OCI-LY7 (cell line): ENCODE data around the gene MISP. TPM values are rescaled to one million over a fixed set of nuclear protein-coding genes. Genes with fewer than 3 reads are reported as not detected.

Source experiments
- BruUV-seq: library from RNA; stranded (reverse); fragments of 400-500 nt; replicated peaks from 2 replicates; lab custom pipeline; 2021; lab: Mats Ljungman, UMichigan
- CTCF ChIA-PET: fragments of 300-600 bp; sonication (Branson Sonifier 250); formaldehyde crosslinking; loops from one replicate; lab custom pipeline; 2022; ENCODE audit warnings: antibody characterized with exemption; ENCODE audit not compliant: unreplicated experiment; lab: Charles Lee
- POLR2A ChIA-PET: fragments of 300-600 bp; sonication (Branson Sonifier 250); formaldehyde crosslinking; loops from one replicate; lab custom pipeline; 2022; ENCODE audit warnings: antibody characterized with exemption; lab: Charles Lee
- DNase-seq: peaks from one replicate; pipeline ENCODE4 v3.0.0-alpha.2; 2015; ENCODE audit warnings: low spot score
- H2AFZ ChIP-seq: fragments of 200-600 bp; sonication (generic), shearing (Covaris generic); 2 replicates; pipeline ENCODE4 v1.6.1; 2014; ENCODE audit warnings: mild to moderate bottlenecking, antibody characterized with exemption, low read length, moderate library complexity
- H3K27ac ChIP-seq: fragments of 200-600 bp; sonication (generic); 2 replicates; pipeline ENCODE4 v1.5.1; 2014; ENCODE audit warnings: mixed run types, low read depth, mild to moderate bottlenecking, moderate library complexity, low read length, inconsistent platforms; ENCODE audit not compliant: poor library complexity, severe bottlenecking
- H3K36me3 ChIP-seq: fragments of 200-600 bp; sonication (generic); 2 replicates; pipeline ENCODE4 v1.6.1; 2014; ENCODE audit warnings: mild to moderate bottlenecking, antibody characterized with exemption, low read length, moderate library complexity, mixed read lengths; ENCODE audit not compliant: insufficient read depth
- H3K4me1 ChIP-seq: fragments of 200-600 bp; sonication (generic); 2 replicates; pipeline ENCODE4 v1.5.1; 2014; ENCODE audit warnings: mild to moderate bottlenecking, low read length; ENCODE audit not compliant: insufficient read depth, poor library complexity, severe bottlenecking
- H3K4me2 ChIP-seq: fragments of 200-600 bp; sonication (generic); 2 replicates; pipeline ENCODE4 v1.6.1; 2014; ENCODE audit warnings: mild to moderate bottlenecking, low read length
- H3K4me3 ChIP-seq: fragments of 200-600 bp; sonication (generic); 2 replicates; pipeline ENCODE4 v1.5.1; 2014; ENCODE audit warnings: mild to moderate bottlenecking, low read depth, low read length; ENCODE audit not compliant: poor library complexity, severe bottlenecking
- H3K79me2 ChIP-seq: fragments of 200-600 bp; sonication (generic); 2 replicates; pipeline ENCODE4 v1.6.1; 2016; ENCODE audit warnings: low read depth, mild to moderate bottlenecking, low read length, moderate library complexity, mixed read lengths; ENCODE audit not compliant: insufficient read depth
- H3K9me2 ChIP-seq: fragments of 200-600 bp; sonication (generic); 2 replicates; pipeline ENCODE4 v1.6.1; 2016; ENCODE audit warnings: mild to moderate bottlenecking, low read length, mixed read lengths; ENCODE audit not compliant: insufficient read depth
- H3K9me3 ChIP-seq: fragments of 200-600 bp; sonication (generic); 2 replicates; pipeline ENCODE4 v1.6.1; 2014; ENCODE audit warnings: mild to moderate bottlenecking, mixed run types, low read length, mixed read lengths
- H4K20me1 ChIP-seq: fragments of 200-600 bp; sonication (generic); 2 replicates; pipeline ENCODE4 v1.6.1; 2014; ENCODE audit warnings: mild to moderate bottlenecking, antibody characterized with exemption, low read length, moderate library complexity, mixed read lengths; ENCODE audit not compliant: insufficient read depth
- CTCF ChIP-seq: fragments of 200-600 bp; sonication (generic); conservative IDR thresholded peaks from 2 replicates; pipeline ENCODE4 v1.5.1; 2014; ENCODE audit warnings: mild to moderate bottlenecking, antibody characterized with exemption, low read length, moderate library complexity, mixed read lengths
- intact Hi-C: fragments of 100-400 bp; cut with micrococcal nuclease; formaldehyde crosslinking; loops from one replicate; pipeline ENCODE4 v1.10.0; 2022; ENCODE audit not compliant: unreplicated experiment
- microRNA-seq: library from miRNA; unstranded; fragments of <30 nt; microRNA quantifications from one replicate; pipeline ENCODE4 v1.2.0, GENCODE V29; 2022; ENCODE audit warnings: borderline replicate concordance
- small RNA-seq: library from RNA; depleted of rRNA; stranded (forward); fragments of <200 nt; gene quantifications from one replicate; pipeline ENCODE3, GENCODE V24; 2014
- total RNA-seq, 2 experiments: library from RNA; depleted of rRNA in 1 of 2; stranded (reverse); fragments of >200 nt in 1 of 2; shearing (Covaris generic) in 1 of 2; gene quantifications; 2 replicates each; pipeline ENCODE4 v1.2.3, GENCODE V29; 2014 to 2022

The MISP gene
- total RNA-seq, 2 experiments from 2014 or later, result 0.23 TPM; not detected in 1

GRCh38 chr19:813219-814151 lies 62.6 kb downstream of the MISP start:
- ChIA-PET CTCF (no interaction called here), POLR2A (interaction anchor here (0.6 kb wide), 1 partner anchor 102 kb away, joined by 4 read pairs; no protein-coding TSS in a partner anchor)
- Histone ChIP-seq H3K79me2 (no peaks in the 10 kb centered on the region), H3K9me3 (no peaks in the 10 kb centered on the region), H3K36me3 (peaks cover 81% of the 10 kb centered on the region), H4K20me1 (no peaks in the 10 kb centered on the region), H3K27ac (no peak overlapping the region), H2AFZ (no peak overlapping the region), H3K4me1 (no peaks in the 10 kb centered on the region), H3K4me2 (no peak overlapping the region), H3K9me2 (no peaks in the 10 kb centered on the region), H3K4me3 (no peak overlapping the region)
- intact Hi-C loops, result no loop called here
- BruUV-seq, result no TSS peak
- no peak for DNase-seq
- no peak for TF ChIP-seq CTCF

Small RNA genes within 50 kb of the gene (microRNA-seq; reads per million reads assigned to microRNA genes)
- gene MIR3187 (204 reads per million, percentile 67 among the genes with 10 or more reads in this experiment), gene MIR4745 (14.4 reads per million, percentile 21 among the genes with 10 or more reads in this experiment)

Small RNA genes within 50 kb of the gene (small RNA-seq; reads per million reads assigned to genes)
- not detected for gene MIR3187

Other genes starting within 250 kb of the MISP start
- 17.2 and 25.6 TPM in 2 replicates for gene TPGS1, start 243.6 kb upstream of the MISP start, total RNA-seq (2014; rRNA removed; shearing (Covaris generic))
- 20.8 and 24.4 TPM in 2 replicates for gene TPGS1, start 243.6 kb upstream of the MISP start, total RNA-seq (2022)
- 65.2 and 77.2 TPM in 2 replicates for gene CDC34, start 219.4 kb upstream of the MISP start, total RNA-seq (2014; rRNA removed; shearing (Covaris generic))
- 58.0 and 58.2 TPM in 2 replicates for gene CDC34, start 219.4 kb upstream of the MISP start, total RNA-seq (2022)
- not detected in 2 replicates for gene GZMM, start 207.1 kb upstream of the MISP start, total RNA-seq (2014; rRNA removed; shearing (Covaris generic))
- not detected in 2 replicates for gene GZMM, start 207.1 kb upstream of the MISP start, total RNA-seq (2022)
- 158 and 180 TPM in 2 replicates for gene BSG, start 178.5 kb upstream of the MISP start, total RNA-seq (2014; rRNA removed; shearing (Covaris generic))
- 189 and 197 TPM in 2 replicates for gene BSG, start 178.5 kb upstream of the MISP start, total RNA-seq (2022)
- 0.05 and 0.06 TPM in 2 replicates for gene HCN2, start 161.2 kb upstream of the MISP start, total RNA-seq (2014; rRNA removed; shearing (Covaris generic))
- gene HCN2, start 161.2 kb upstream of the MISP start, total RNA-seq (2022), result 1.0 and 1.2 TPM in 2 replicates
- gene POLRMT, start 117.6 kb upstream of the MISP start, total RNA-seq (2014; rRNA removed; shearing (Covaris generic)), result 50.0 and 65.5 TPM in 2 replicates
- gene POLRMT, start 117.6 kb upstream of the MISP start, total RNA-seq (2022), result 70.7 and 74.6 TPM in 2 replicates
- 0.21 TPM in 1 of 2 replicates, not detected in the other for gene FGF22, start 111.2 kb upstream of the MISP start, total RNA-seq (2014; rRNA removed; shearing (Covaris generic))
- 0.48 and 0.53 TPM in 2 replicates for gene FGF22, start 111.2 kb upstream of the MISP start, total RNA-seq (2022)
- gene RNF126, start 87.9 kb upstream of the MISP start, total RNA-seq (2014; rRNA removed; shearing (Covaris generic)), result 85.8 and 98.6 TPM in 2 replicates
- 104 and 106 TPM in 2 replicates for gene RNF126, start 87.9 kb upstream of the MISP start, total RNA-seq (2022)
- gene FSTL3, start 74.7 kb upstream of the MISP start, total RNA-seq (2014; rRNA removed; shearing (Covaris generic)), result 3.4 and 5.7 TPM in 2 replicates
- 6.5 and 7.3 TPM in 2 replicates for gene FSTL3, start 74.7 kb upstream of the MISP start, total RNA-seq (2022)
- gene PRSS57, start 55.7 kb upstream of the MISP start, total RNA-seq (2014; rRNA removed; shearing (Covaris generic)), result not detected in 2 replicates
- gene PRSS57, start 55.7 kb upstream of the MISP start, total RNA-seq (2022), result not detected in 2 replicates
- gene PALM, start 42.2 kb upstream of the MISP start, total RNA-seq (2014; rRNA removed; shearing (Covaris generic)), result 1.4 TPM in 1 of 2 replicates, not detected in the other
- 0.42 and 1.2 TPM in 2 replicates for gene PALM, start 42.2 kb upstream of the MISP start, total RNA-seq (2022)
- gene PTBP1, start 46.3 kb downstream of the MISP start, total RNA-seq (2014; rRNA removed; shearing (Covaris generic)), result 284 and 315 TPM in 2 replicates
- gene PTBP1, start 46.3 kb downstream of the MISP start, total RNA-seq (2022), result 468 and 479 TPM in 2 replicates
- not detected in 2 replicates for gene PLPPR3, start 70.8 kb downstream of the MISP start, total RNA-seq (2014; rRNA removed; shearing (Covaris generic))
- not detected in 2 replicates for gene PLPPR3, start 70.8 kb downstream of the MISP start, total RNA-seq (2022)
- gene AZU1, start 76.7 kb downstream of the MISP start, total RNA-seq (2014; rRNA removed; shearing (Covaris generic)), result not detected in 2 replicates
- gene AZU1, start 76.7 kb downstream of the MISP start, total RNA-seq (2022), result not detected in 2 replicates
- not detected in 2 replicates for gene PRTN3, start 89.9 kb downstream of the MISP start, total RNA-seq (2014; rRNA removed; shearing (Covaris generic))
- not detected in 2 replicates for gene PRTN3, start 89.9 kb downstream of the MISP start, total RNA-seq (2022)
- gene ELANE, start 101.2 kb downstream of the MISP start, total RNA-seq (2014; rRNA removed; shearing (Covaris generic)), result not detected in 2 replicates
- not detected in 2 replicates for gene ELANE, start 101.2 kb downstream of the MISP start, total RNA-seq (2022)
- gene CFD, start 108.6 kb downstream of the MISP start, total RNA-seq (2014; rRNA removed; shearing (Covaris generic)), result 0.35 TPM in 1 of 2 replicates, not detected in the other
- gene CFD, start 108.6 kb downstream of the MISP start, total RNA-seq (2022), result not detected in 2 replicates
- gene MED16, start 142.1 kb downstream of the MISP start, total RNA-seq (2014; rRNA removed; shearing (Covaris generic)), result 12.9 and 19.1 TPM in 2 replicates
- gene MED16, start 142.1 kb downstream of the MISP start, total RNA-seq (2022), result 54.3 and 61.4 TPM in 2 replicates
- gene RNU6-9, start 142.4 kb downstream of the MISP start, total RNA-seq (2014; rRNA removed; shearing (Covaris generic)), result not detected in 2 replicates
- not detected in 2 replicates for gene RNU6-9, start 142.4 kb downstream of the MISP start, total RNA-seq (2022)
- 39.5 and 43.5 TPM in 2 replicates for gene R3HDM4, start 162.1 kb downstream of the MISP start, total RNA-seq (2014; rRNA removed; shearing (Covaris generic))
- gene R3HDM4, start 162.1 kb downstream of the MISP start, total RNA-seq (2022), result 64.9 and 75.2 TPM in 2 replicates
- gene KISS1R, start 166.2 kb downstream of the MISP start, total RNA-seq (2014; rRNA removed; shearing (Covaris generic)), result not detected in 2 replicates
- not detected in 2 replicates for gene KISS1R, start 166.2 kb downstream of the MISP start, total RNA-seq (2022)
- 7.9 and 9.9 TPM in 2 replicates for gene ARID3A, start 174.9 kb downstream of the MISP start, total RNA-seq (2014; rRNA removed; shearing (Covaris generic))
- 21.6 and 23.5 TPM in 2 replicates for gene ARID3A, start 174.9 kb downstream of the MISP start, total RNA-seq (2022)
- gene WDR18, start 233.2 kb downstream of the MISP start, total RNA-seq (2014; rRNA removed; shearing (Covaris generic)), result 61.6 and 74.7 TPM in 2 replicates
- 38.4 and 51.4 TPM in 2 replicates for gene WDR18, start 233.2 kb downstream of the MISP start, total RNA-seq (2022)
- 0.05 TPM in 1 of 2 replicates, not detected in the other for gene GRIN3B, start 249.3 kb downstream of the MISP start, total RNA-seq (2014; rRNA removed; shearing (Covaris generic))
- gene GRIN3B, start 249.3 kb downstream of the MISP start, total RNA-seq (2022), result not detected in 2 replicates